Skeletal muscle tissue (tissue), 4 donors: ENCODE measurements around the gene DPP10. TPM values are rescaled to one million over a fixed set of nuclear protein-coding genes. Genes with fewer than 3 reads are reported as not detected.

Experiments used
- H3K27ac ChIP-seq: one replicate; pipeline ENCODE4 v1.7.0; 2013; ENCODE audit warnings: mild to moderate bottlenecking, low read depth, low read length, inconsistent platforms
- H3K27me3 ChIP-seq, 3 donors: one replicate each; pipeline ENCODE4 v1.7.0; 2013; ENCODE audit warnings: low read length in 3 of 3; ENCODE audit not compliant: control insufficient read depth in 3 of 3, insufficient read depth in 3 of 3
- H3K36me3 ChIP-seq, 3 donors: one replicate each; pipeline ENCODE4 v1.7.0; 2013; ENCODE audit warnings: low read length in 3 of 3; ENCODE audit not compliant: control insufficient read depth in 3 of 3, insufficient read depth in 3 of 3
- H3K4me1 ChIP-seq, 3 donors: one replicate each; pipeline ENCODE4 v1.7.0; 2013; ENCODE audit warnings: low read length in 3 of 3, mild to moderate bottlenecking in 3 of 3; ENCODE audit not compliant: control insufficient read depth in 3 of 3, insufficient read depth in 3 of 3
- H3K4me3 ChIP-seq, 3 donors: one replicate each; pipeline ENCODE4 v1.7.0; 2013; ENCODE audit warnings: low read length in 3 of 3
- H3K9ac ChIP-seq, 3 donors: one replicate each; pipeline ENCODE4 v1.7.0; 2013; ENCODE audit warnings: low read length in 3 of 3, mild to moderate bottlenecking in 3 of 3, moderate library complexity in 2 of 3, low read depth in 1 of 3
- H3K9me3 ChIP-seq, 3 donors: one replicate each; pipeline ENCODE4 v1.7.0; 2013; ENCODE audit warnings: low read length in 3 of 3; ENCODE audit not compliant: control insufficient read depth in 3 of 3
- total RNA-seq: library from RNA; depleted of rRNA; stranded (reverse); fragments of >200 nt; gene quantifications from one replicate; pipeline ENCODE4 v1.2.3, GENCODE V29; 2014
- donor health status: Osteomylitis.

The DPP10 gene
- total RNA-seq, 1 donor from 2014 or later, result 1.0 TPM

- Histone ChIP-seq H3K27ac (no peak overlapping the region), H3K36me3 (no peaks in the 10 kb centered on the region), H3K27me3 (no peaks in the 10 kb centered on the region), H3K9me3 (no peaks in the 10 kb centered on the region), H3K4me3 (no peak overlapping the region), H3K4me1 (no peaks in the 10 kb centered on the region), H3K9ac (no peak overlapping the region)
Measured at GRCh38 chr2:115118306-115118705, 675.9 kb downstream of the DPP10 start.

GRCh38 chr2:115119086-115119485, 676.6 kb downstream of the DPP10 start:
- Histone ChIP-seq H3K27ac (no peak overlapping the region), H3K4me1 (no peaks in the 10 kb centered on the region), H3K27me3 (no peaks in the 10 kb centered on the region), H3K4me3 (no peak overlapping the region), H3K9ac (no peak overlapping the region), H3K36me3 (no peaks in the 10 kb centered on the region), H3K9me3 (no peaks in the 10 kb centered on the region)

GRCh38 chr2:115122701-115123100, 680.3 kb downstream of the DPP10 start:
- Histone ChIP-seq H3K27ac (no peak overlapping the region), H3K4me3 (no peak overlapping the region), H3K4me1 (no peaks in the 10 kb centered on the region), H3K27me3 (no peaks in the 10 kb centered on the region), H3K9ac (no peak overlapping the region), H3K9me3 (no peaks in the 10 kb centered on the region), H3K36me3 (no peaks in the 10 kb centered on the region)

- no peak overlapping the region for H3K9ac ChIP-seq
- H3K27ac ChIP-seq, result no peak overlapping the region
- H3K4me1 ChIP-seq, result no peaks in the 10 kb centered on the region
- H3K9me3 ChIP-seq, result no peaks in the 10 kb centered on the region
- H3K36me3 ChIP-seq, result no peaks in the 10 kb centered on the region
- no peaks in the 10 kb centered on the region for H3K27me3 ChIP-seq
- H3K4me3 ChIP-seq, result no peak overlapping the region
Measured at GRCh38 chr2:115124817-115125216, 682.4 kb downstream of the DPP10 start.

- H3K27me3 ChIP-seq, result no peaks in the 10 kb centered on the region
- no peak overlapping the region for H3K27ac ChIP-seq
- no peaks in the 10 kb centered on the region for H3K9me3 ChIP-seq
- H3K4me3 ChIP-seq, result no peak overlapping the region
- H3K36me3 ChIP-seq, result no peaks in the 10 kb centered on the region
- no peak overlapping the region for H3K9ac ChIP-seq
- H3K4me1 ChIP-seq, result no peaks in the 10 kb centered on the region
Measured at GRCh38 chr2:115129536-115129935, 687.1 kb downstream of the DPP10 start.

- no peak overlapping the region for H3K4me3 ChIP-seq
- no peaks in the 10 kb centered on the region for H3K9me3 ChIP-seq
- no peaks in the 10 kb centered on the region for H3K4me1 ChIP-seq
- H3K9ac ChIP-seq, result no peak overlapping the region
- peaks cover 15 to 31% (median 19%) of the 10 kb centered on the region in 3 donors for H3K27me3 ChIP-seq
- H3K36me3 ChIP-seq, result no peaks in the 10 kb centered on the region
- no peak overlapping the region for H3K27ac ChIP-seq
Measured at GRCh38 chr2:115160531-115161080, 718.2 kb downstream of the DPP10 start.

- H3K9me3 ChIP-seq, result no peaks in the 10 kb centered on the region
- H3K4me3 ChIP-seq, result no peak overlapping the region
- no peak overlapping the region for H3K27ac ChIP-seq
- no peak overlapping the region for H3K9ac ChIP-seq
- H3K27me3 ChIP-seq, result peaks cover 15 to 31% (median 19%) of the 10 kb centered on the region in 3 donors
- no peaks in the 10 kb centered on the region for H3K36me3 ChIP-seq
- H3K4me1 ChIP-seq, result no peaks in the 10 kb centered on the region
Measured at GRCh38 chr2:115161081-115161770, 718.8 kb downstream of the DPP10 start.

- H3K27ac ChIP-seq, result no peak overlapping the region
- H3K4me3 ChIP-seq, result no peak overlapping the region
- no peaks in the 10 kb centered on the region for H3K4me1 ChIP-seq
- H3K27me3 ChIP-seq, result peaks cover 15 to 31% (median 19%) of the 10 kb centered on the region in 3 donors
- H3K36me3 ChIP-seq, result no peaks in the 10 kb centered on the region
- H3K9ac ChIP-seq, result no peak overlapping the region
- no peaks in the 10 kb centered on the region for H3K9me3 ChIP-seq
Measured at GRCh38 chr2:115161771-115162493, 719.5 kb downstream of the DPP10 start.

GRCh38 chr2:115162494-115163293, 720.3 kb downstream of the DPP10 start:
- Histone ChIP-seq H3K4me3 (no peak overlapping the region), H3K27me3 (peaks cover 15 to 31% (median 19%) of the 10 kb centered on the region in 3 donors), H3K9me3 (no peaks in the 10 kb centered on the region), H3K27ac (no peak overlapping the region), H3K36me3 (no peaks in the 10 kb centered on the region), H3K4me1 (no peaks in the 10 kb centered on the region), H3K9ac (no peak overlapping the region)
